GM19452 (cell line): ENCODE data around the gene OGDHL.
"Not testable (repeated sequence)": the region's sequence is repeated elsewhere in the genome, so short reads cannot be mapped to it uniquely, and the experiment has no call there.

Source experiments
- ATAC-seq: cut with Tn5 transposase; IDR thresholded peaks from one replicate; pipeline ENCODE4 v1.9.1; 2021; ENCODE audit not compliant: unreplicated experiment

OGDHL gene

GRCh38 chr10:49741108-49741995, 20.8 kb downstream of the OGDHL start:
- ATAC-seq = no peak

GRCh38 chr10:49740346-49741107, 21.6 kb downstream of the OGDHL start:
- ATAC-seq = no peak

DNA sequence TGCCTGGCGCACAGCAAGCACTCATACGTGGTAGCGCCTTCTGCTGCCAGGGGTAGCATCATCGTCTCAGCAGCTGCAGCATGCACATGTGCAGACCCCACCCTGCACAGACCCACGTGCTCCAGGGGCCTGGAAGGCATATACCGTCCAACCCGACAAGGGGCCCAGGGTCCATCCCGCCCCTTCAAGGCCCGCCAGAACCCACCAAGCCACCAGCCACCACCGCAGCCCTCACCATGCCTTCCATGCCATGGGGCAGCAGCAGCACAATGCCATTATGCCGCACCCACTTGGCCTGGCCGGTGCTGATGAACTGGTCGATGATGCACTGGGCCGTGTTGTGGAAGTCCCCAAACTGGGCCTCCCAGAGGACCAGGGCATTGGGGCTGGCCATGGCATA, 22.7 kb downstream of the OGDHL start:
- no peak for ATAC-seq

- ATAC-seq = no peak
These were observed 23.3 kb downstream of the OGDHL start for GRCh38 chr10:49738616-49739360.

- no peak for ATAC-seq
These were observed 24.5 kb downstream of the OGDHL start for GRCh38 chr10:49737474-49738201.

DNA sequence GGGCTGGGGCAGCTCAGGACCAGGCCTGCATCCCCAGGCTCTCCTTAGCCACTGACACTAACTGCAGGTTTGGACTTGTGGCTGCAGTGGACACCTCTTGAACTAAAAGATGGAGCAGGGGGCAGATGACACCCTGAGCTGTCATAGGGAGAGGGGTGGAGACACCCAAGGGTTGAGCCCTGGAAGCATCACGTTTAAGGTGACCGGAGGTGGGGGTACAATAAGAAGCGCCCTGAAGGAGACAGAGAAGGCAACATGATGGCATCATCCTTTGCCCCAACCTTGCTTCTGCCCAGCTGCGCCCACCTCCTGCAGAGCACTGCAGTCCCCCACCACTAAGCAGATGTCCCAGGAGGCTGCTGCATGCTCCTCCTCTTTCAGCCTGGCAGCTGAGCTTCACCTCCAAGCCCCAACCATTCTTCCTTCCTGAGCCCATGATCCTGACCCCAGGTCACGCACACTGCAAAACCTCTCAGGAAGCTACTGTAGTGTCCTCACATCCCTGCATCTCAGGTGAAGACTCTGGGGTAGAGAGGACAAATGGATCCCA, 25.5 kb downstream of the OGDHL start:
- no peak for ATAC-seq

GRCh38 chr10:49735848-49736563, 26.1 kb downstream of the OGDHL start:
- no peak for ATAC-seq

GRCh38 chr10:49735161-49735560, 27.0 kb downstream of the OGDHL start:
- ATAC-seq = no peak

DNA sequence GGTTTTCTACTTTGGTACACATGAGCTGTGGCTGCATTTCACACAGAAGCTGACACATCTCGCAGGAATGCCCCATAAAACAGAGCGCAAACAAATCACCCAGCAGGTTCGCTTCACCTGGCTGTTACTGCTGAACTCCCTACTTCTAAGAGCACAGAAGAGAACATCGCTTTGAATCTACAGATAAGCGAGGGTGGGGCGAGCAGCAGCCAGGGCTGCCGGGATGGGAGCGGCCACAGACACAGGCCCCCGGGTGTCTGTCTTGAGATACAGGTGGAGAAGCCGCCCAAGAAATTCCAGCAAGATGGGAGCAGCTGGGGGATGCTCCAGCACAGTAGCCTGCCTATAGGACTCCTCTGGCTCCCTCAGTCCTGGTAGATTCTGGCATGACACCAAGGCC, 27.4 kb downstream of the OGDHL start:
- no peak for ATAC-seq

GRCh38 chr10:49733866-49734265, 28.3 kb downstream of the OGDHL start:
- ATAC-seq = no peak

GRCh38 chr10:49726593-49726992, 35.5 kb downstream of the OGDHL start:
- ATAC-seq = no peak

DNA sequence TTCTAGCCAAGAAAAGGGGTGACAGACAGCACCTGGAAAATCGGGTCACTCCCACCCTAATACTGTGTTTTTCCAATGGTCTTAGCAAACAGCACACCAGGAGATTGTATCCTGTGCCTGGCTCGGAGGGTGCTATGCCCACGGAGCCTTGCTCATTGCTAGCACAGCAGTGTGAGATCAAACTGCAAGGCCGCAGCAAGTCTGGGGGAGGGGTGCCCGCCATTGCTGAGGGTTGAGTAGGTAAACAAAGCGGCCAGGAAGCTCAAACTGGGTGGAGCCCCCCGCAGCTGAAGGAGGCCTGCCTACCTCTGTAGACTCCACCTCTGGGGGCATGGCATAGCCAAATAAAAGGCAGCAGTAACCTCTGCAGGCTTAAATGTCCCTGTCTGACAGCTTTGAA, 47.0 kb downstream of the OGDHL start:
- not testable (repeated sequence) for ATAC-seq

- ATAC-seq = no peak
These were observed 48.9 kb downstream of the OGDHL start for GRCh38 chr10:49713266-49713665.

DNA sequence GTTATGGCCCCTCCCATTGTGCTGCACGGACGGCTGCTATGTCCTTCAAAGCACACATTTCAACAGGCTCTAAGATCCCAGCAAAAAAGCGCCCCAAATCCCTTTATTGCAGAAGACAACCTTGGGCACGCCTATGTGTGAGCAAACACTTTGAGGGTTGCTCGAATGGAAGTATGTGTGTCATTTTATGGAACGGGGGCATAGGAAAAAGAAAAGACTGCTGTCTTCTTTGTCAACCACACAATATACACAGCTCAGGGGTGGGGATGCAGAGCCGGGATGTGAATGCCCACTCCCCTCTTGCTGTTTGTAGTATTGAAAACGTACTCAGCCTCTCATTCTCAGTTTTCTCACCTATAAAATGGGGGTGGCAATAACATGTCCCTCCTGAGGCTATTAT, 50.6 kb downstream of the OGDHL start:
- no peak for ATAC-seq

GRCh38 chr10:49710966-49711365, 51.2 kb downstream of the OGDHL start:
- no peak for ATAC-seq

- ATAC-seq = no peak
These were observed 52.2 kb downstream of the OGDHL start for GRCh38 chr10:49709934-49710333.

DNA sequence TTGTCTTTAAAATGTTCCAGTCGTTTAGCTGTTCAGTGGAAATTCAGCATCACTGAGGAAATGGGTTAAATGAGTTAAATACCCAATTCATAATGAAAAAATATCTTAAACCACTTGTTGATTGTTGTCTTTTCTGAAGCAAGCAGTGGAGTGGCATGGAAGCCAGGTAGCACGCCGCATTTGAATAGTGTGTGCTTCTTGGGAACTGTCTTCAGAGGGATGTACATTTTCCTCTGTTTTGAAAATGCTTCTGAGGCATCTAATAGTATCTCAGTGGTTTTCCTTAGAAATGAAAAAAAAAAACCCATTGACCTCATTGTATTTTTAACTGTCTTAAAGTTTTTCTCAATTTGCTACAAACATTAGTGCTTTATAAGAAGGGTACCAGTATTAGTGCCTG, 54.5 kb downstream of the OGDHL start:
- ATAC-seq = no peak

DNA sequence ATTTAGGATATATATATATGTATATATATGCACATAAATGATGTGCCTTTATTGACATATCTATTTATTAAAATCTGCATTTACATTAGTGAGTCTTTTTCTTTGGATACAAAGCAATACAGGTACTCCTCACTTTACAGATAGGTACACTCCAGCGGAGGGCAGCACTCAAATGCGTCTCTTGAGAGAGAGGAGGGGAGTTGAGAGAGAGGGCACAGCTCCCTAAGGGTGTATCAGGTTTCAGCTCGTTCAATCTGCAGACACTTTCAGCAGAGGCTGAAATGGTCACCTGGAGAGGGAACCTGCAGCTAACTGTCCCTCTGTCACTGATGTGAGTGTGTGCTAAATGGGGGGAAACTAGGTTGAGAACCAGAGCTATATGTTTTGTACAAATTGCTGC, 61.1 kb downstream of the OGDHL start:
- ATAC-seq = no peak

DNA sequence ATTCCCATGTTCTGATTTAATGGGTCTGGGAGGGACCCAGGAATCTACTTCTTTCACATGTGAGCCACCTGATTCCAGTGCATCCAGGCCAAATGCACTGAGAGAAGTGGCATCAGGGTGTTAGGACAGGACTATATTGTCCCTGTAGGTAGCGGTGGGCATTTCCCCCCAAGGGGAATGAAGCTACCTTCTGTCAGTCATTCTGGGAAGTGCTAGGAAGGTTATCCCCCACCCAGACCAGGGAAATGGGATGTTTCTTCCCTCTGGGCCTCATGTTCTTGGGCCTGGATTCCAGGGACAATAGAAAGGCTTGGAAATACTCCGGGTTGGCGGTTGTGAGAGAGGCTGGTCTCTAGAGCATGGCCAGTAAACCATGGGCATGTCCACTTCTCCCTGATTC, 61.9 kb downstream of the OGDHL start:
- no peak for ATAC-seq

GRCh38 chr10:49698679-49699078, 63.4 kb downstream of the OGDHL start:
- ATAC-seq = no peak
